Tibial artery (tissue), 4 donors: ENCODE results near the gene BARX2.

Source experiments
- DNase-seq, 2 donors: peaks; one replicate each; pipeline ENCODE4 v3.0.0-alpha.2; 2019
- H3K27ac ChIP-seq, 2 donors: fragments of 200-600 bp; sonication (generic) in 1 of 2; 1 replicate in 1 of 2; 2 replicates in 1 of 2; pipeline ENCODE4 v1.5.1; 2018 to 2019; ENCODE audit warnings: mild to moderate bottlenecking in 1 of 2
- H3K27me3 ChIP-seq, 2 donors: fragments of 200-600 bp; sonication (generic) in 1 of 2; one replicate each; pipeline versions ENCODE4 v1.5.1 to v1.6.0; 2016 to 2019
- H3K36me3 ChIP-seq, 3 donors: fragments of 200-600 bp; sonication (generic) in 2 of 3; one replicate each; pipeline ENCODE4 v1.5.1; 2016 to 2019; ENCODE audit warnings: mild to moderate bottlenecking in 2 of 3
- H3K4me1 ChIP-seq, 4 donors: fragments of 200-600 bp; sonication (generic) in 2 of 4; 1 replicate in 3 of 4; 2 replicates in 1 of 4; pipeline ENCODE4 v1.5.1; 2016 to 2019
- H3K4me3 ChIP-seq, 2 donors: fragments of 200-600 bp; sonication (generic) in 1 of 2; 1 replicate in 1 of 2; 2 replicates in 1 of 2; pipeline ENCODE4 v1.5.1; 2018 to 2019; ENCODE audit warnings: mild to moderate bottlenecking in 2 of 2
- H3K9me3 ChIP-seq, 3 donors: fragments of 200-600 bp; sonication (generic) in 1 of 3; one replicate each; pipeline ENCODE4 v1.5.1; 2016 to 2019
- CTCF ChIP-seq, 2 experiments: fragments of 200-600 bp in 1 of 2; fragments of 450-650 bp in 1 of 2; IDR thresholded peaks; one replicate each; pipeline ENCODE4 v1.5.1; 2017 to 2019; ENCODE audit warnings: antibody characterized with exemption in 2 of 2, mild to moderate bottlenecking in 1 of 2, moderate library complexity in 1 of 2
- intact Hi-C: fragments of 100-400 bp; cut with DNase I; formaldehyde crosslinking; loops from one replicate; pipeline ENCODE4 v1.15.0; 2023; ENCODE audit warnings: low total_unique reads

The BARX2 gene

GRCh38 chr11:129376658-129377341 is 1.2 kb downstream of the BARX2 start:
- no peak overlapping the region for H3K4me3 ChIP-seq
- H3K4me1 ChIP-seq = peaks cover 0 to 40% (median 34%) of the 10 kb centered on the region in 4 donors
- no peaks in the 10 kb centered on the region for H3K36me3 ChIP-seq
- TF ChIP-seq CTCF (IDR thresholded peaks at IDR 0.05) = no peak
- intact Hi-C loops = no loop called here
- H3K27ac ChIP-seq = no peak overlapping the region
- no peaks in the 10 kb centered on the region for H3K9me3 ChIP-seq
- no peak for DNase-seq
- H3K27me3 ChIP-seq = peaks cover 3 to 65% of the 10 kb centered on the region in 2 donors

DNA sequence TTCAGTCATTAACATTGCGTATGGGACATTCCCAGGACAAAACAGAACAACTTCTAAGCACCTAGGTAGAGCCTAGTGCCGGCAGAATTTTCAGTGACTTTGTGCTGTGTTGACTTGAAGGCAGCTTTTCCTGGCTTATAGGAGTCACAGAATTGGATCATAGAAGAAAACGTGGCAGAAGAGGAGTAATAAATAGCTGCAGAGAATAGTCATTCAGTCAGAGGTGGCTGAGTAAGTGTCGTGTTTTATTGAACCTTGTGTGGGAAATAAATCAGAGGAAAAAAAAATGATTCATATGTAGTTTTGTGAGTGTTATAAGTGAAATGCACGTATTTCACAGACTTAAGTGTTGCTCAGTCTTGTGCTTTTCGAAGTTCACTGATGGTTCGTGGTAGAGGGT is 2.1 kb downstream of the BARX2 start:
- Histone ChIP-seq H3K27ac (no peak overlapping the region), H3K9me3 (no peaks in the 10 kb centered on the region), H3K4me1 (peaks cover 0 to 37% (median 32%) of the 10 kb centered on the region in 4 donors), H3K4me3 (no peak overlapping the region), H3K27me3 (peaks cover 0 to 57% of the 10 kb centered on the region in 2 donors), H3K36me3 (no peaks in the 10 kb centered on the region)
- intact Hi-C loops = no loop called here
- TF ChIP-seq CTCF (IDR thresholded peaks at IDR 0.05) = no peak
- no peak for DNase-seq

DNA sequence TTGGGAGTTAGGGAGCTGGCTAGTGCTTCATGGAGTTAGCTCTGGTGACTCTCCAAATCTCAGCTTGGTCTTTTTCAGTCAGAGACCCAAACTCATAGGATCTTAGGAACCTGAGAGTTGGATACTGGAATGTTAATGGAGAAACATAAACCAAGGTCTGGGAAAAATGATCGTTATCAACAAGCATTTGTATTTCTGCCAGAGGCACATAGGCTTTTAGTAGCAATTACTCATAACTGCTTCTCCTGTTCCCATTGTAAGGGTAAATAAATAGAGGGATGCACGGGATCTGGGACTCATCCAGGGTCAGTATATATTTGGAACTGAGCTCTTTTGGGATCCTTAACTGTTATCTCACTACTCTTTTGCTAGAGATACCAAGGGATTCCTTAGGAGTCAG is 4.8 kb downstream of the BARX2 start:
- Histone ChIP-seq H3K9me3 (no peaks in the 10 kb centered on the region), H3K4me3 (no peak overlapping the region), H3K27me3 (peaks cover 0 to 38% of the 10 kb centered on the region in 2 donors), H3K4me1 (peaks cover 0 to 11% (median 6%) of the 10 kb centered on the region in 4 donors), H3K27ac (no peak overlapping the region), H3K36me3 (no peaks in the 10 kb centered on the region)
- DNase-seq = no peak
- intact Hi-C loops = no loop called here
- no peak for TF ChIP-seq CTCF (IDR thresholded peaks at IDR 0.05)

- intact Hi-C loops = no loop called here
- Histone ChIP-seq H3K4me1 (no peaks in the 10 kb centered on the region), H3K4me3 (no peak overlapping the region), H3K9me3 (no peaks in the 10 kb centered on the region), H3K27me3 (peaks cover 0 to 17% of the 10 kb centered on the region in 2 donors), H3K36me3 (no peaks in the 10 kb centered on the region), H3K27ac (no peak overlapping the region)
- no peak for TF ChIP-seq CTCF (IDR thresholded peaks at IDR 0.05)
- DNase-seq = no peak
These were observed 6.9 kb downstream of the BARX2 start for GRCh38 chr11:129382583-129382982.

DNA sequence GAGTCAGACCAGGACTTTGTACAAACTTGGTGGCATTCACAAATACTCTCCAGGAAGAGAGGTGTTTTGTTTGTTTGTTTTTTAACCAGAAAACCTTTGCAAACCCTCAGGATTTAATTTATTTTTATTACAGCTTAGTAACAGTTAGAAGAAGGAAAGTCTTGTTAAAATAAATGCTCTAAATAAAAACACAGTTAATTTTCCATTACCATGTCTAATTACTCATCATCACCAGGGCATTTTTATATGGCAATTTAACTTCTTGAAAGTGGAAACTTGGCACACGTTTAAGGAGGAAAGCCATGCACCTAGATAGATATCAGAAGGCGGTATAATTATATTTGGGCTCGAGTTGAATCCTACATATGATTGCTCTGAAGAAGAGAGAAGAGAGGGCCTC is 7.4 kb downstream of the BARX2 start:
- no peak for TF ChIP-seq CTCF (IDR thresholded peaks at IDR 0.05)
- Histone ChIP-seq H3K27me3 (peaks cover 0 to 12% of the 10 kb centered on the region in 2 donors), H3K36me3 (no peaks in the 10 kb centered on the region), H3K4me1 (no peaks in the 10 kb centered on the region), H3K27ac (no peak overlapping the region), H3K4me3 (no peak overlapping the region), H3K9me3 (no peaks in the 10 kb centered on the region)
- intact Hi-C loops = no loop called here
- no peak for DNase-seq
